ENCODE measurements around the gene DHODH.
"Not testable (repeated sequence)": the region's sequence is repeated elsewhere in the genome, so short reads cannot be mapped to it uniquely, and the experiment has no call there.

Gene DHODH

GRCh38 chr16:72014675-72015074 is 6.1 kb downstream of the DHODH start:
- no peak for DNase-seq

- DNase-seq: no peak
These were observed 6.6 kb downstream of the DHODH start for GRCh38 chr16:72015124-72015523.

- no peak for DNase-seq
These were observed 9.9 kb downstream of the DHODH start for GRCh38 chr16:72018470-72018869.

GRCh38 chr16:72021043-72021442 is 12.5 kb downstream of the DHODH start:
- no peak for DNase-seq

GRCh38 chr16:72022127-72022526 is 13.6 kb downstream of the DHODH start:
- DNase-seq: no peak

- DNase-seq: no peak
These were observed 15.4 kb downstream of the DHODH start for GRCh38 chr16:72023962-72024361.

GRCh38 chr16:72024862-72025382 is 16.4 kb downstream of the DHODH start:
- DNase-seq: no peak

GRCh38 chr16:72025404-72026114 is 17.0 kb downstream of the DHODH start:
- DNase-seq: no peak

GRCh38 chr16:72027669-72028378 is 19.3 kb downstream of the DHODH start:
- DNase-seq: no peak

- DNase-seq: no peak
These were observed 21.2 kb downstream of the DHODH start for GRCh38 chr16:72029567-72030271.

GRCh38 chr16:72033437-72033836 is 24.9 kb downstream of the DHODH start:
- no peak for DNase-seq

GRCh38 chr16:72036098-72036497 is 27.6 kb downstream of the DHODH start:
- no peak for DNase-seq

- DNase-seq: no peak
These were observed 33.7 kb downstream of the DHODH start for GRCh38 chr16:72042157-72042660.

- no peak for DNase-seq
These were observed 34.5 kb downstream of the DHODH start for GRCh38 chr16:72043058-72043457.

- no peak for DNase-seq
These were observed 35.0 kb downstream of the DHODH start for GRCh38 chr16:72043539-72043938.

GRCh38 chr16:72044296-72044695 is 35.8 kb downstream of the DHODH start:
- no peak for DNase-seq

- DNase-seq: no peak
These were observed 36.3 kb downstream of the DHODH start for GRCh38 chr16:72044825-72045359.

- no peak for DNase-seq
These were observed 40.6 kb downstream of the DHODH start for GRCh38 chr16:72049110-72049509.

- no peak for DNase-seq
These were observed 42.4 kb downstream of the DHODH start for GRCh38 chr16:72050769-72051464.

- DNase-seq: no peak
These were observed 43.3 kb downstream of the DHODH start for GRCh38 chr16:72051818-72052217.

- DNase-seq: not testable (repeated sequence)
These were observed 45.8 kb downstream of the DHODH start, which contains the start of gene HP for GRCh38 chr16:72054254-72054847. Gene HP (plus strand): TSS chr16:72054505. CDS start chr16:72054653, 148 bp downstream.

GRCh38 chr16:72055911-72056310 is 47.4 kb downstream of the DHODH start:
- DNase-seq: no peak

All from NCI-H2029 treated with DMSO at 0.1 percent for 48 hours (cell line).